ENCODE results near the gene TTLL7. TPM values are rescaled to one million over a fixed set of nuclear protein-coding genes. Genes with fewer than 3 reads are reported as not detected.

The TTLL7 gene
- total RNA-seq, 2 experiments from 2014 or later, result not detected

- no peak for TF ChIP-seq CTCF (IDR thresholded peaks at IDR 0.05)
- Histone ChIP-seq H3K27me3 (ENCODE audit: control insufficient read depth in 1 of 2, insufficient read depth in 2 of 2, low read length in 2 of 2) (no peaks in the 10 kb centered on the region), H3K4me3 (ENCODE audit: low read length) (no peak overlapping the region), H3K9me3 (ENCODE audit: control insufficient read depth in 1 of 2, insufficient read depth in 1 of 2, low read length in 2 of 2) (no peaks in the 10 kb centered on the region), H3K27ac (ENCODE audit: low read depth in 1 of 2, low read length in 2 of 2) (no peak overlapping the region), H3K4me1 (ENCODE audit: insufficient read depth, low read length) (no peaks in the 10 kb centered on the region), H3K36me3 (ENCODE audit: insufficient read depth, low read length) (no peaks in the 10 kb centered on the region)
- intact Hi-C loops (cut with DNase I, micrococcal nuclease), result no loop called here
- ChIA-PET CTCF (no interaction called here), POLR2A (interaction anchor here (0.8 kb wide), 1 partner anchor 41 kb away, joined by 3 read pairs; no protein-coding TSS in a partner anchor)
- no peak for DNase-seq
- Mint-ChIP-seq H3K36me3 (ENCODE audit: low read depth) (no peaks in the 10 kb centered on the region), H3K4me3 (no peak overlapping the region), H3K9me3 (no peaks in the 10 kb centered on the region), H3K27me3 (peaks cover 8% of the 10 kb centered on the region), H3K27ac (no peak overlapping the region), H3K4me1 (ENCODE audit: low read depth) (no peaks in the 10 kb centered on the region)
- no peak for ATAC-seq (ENCODE audit: poor library complexity)
These were observed 22.0 kb downstream of the TTLL7 start for GRCh38 chr1:83976920-83977319.

GRCh38 chr1:83970802-83971201, 28.1 kb downstream of the TTLL7 start:
- no peak for TF ChIP-seq CTCF (IDR thresholded peaks at IDR 0.05)
- CTCF ChIA-PET, result no interaction called here
- no peak for DNase-seq
- Histone ChIP-seq H3K36me3 (ENCODE audit: insufficient read depth, low read length) (no peaks in the 10 kb centered on the region), H3K4me3 (ENCODE audit: low read length) (no peak overlapping the region), H3K9me3 (ENCODE audit: control insufficient read depth in 1 of 2, insufficient read depth in 1 of 2, low read length in 2 of 2) (no peaks in the 10 kb centered on the region), H3K4me1 (ENCODE audit: insufficient read depth, low read length) (no peaks in the 10 kb centered on the region), H3K27ac (ENCODE audit: low read depth in 1 of 2, low read length in 2 of 2) (no peak overlapping the region), H3K27me3 (ENCODE audit: control insufficient read depth in 1 of 2, insufficient read depth in 2 of 2, low read length in 2 of 2) (no peaks in the 10 kb centered on the region)
- H3K9me3 Mint-ChIP-seq, result no peaks in the 10 kb centered on the region
- POLR2A ChIA-PET, result no interaction called here
- no peak overlapping the region for H3K4me3 Mint-ChIP-seq
- H3K27me3 Mint-ChIP-seq, result peaks cover 14% of the 10 kb centered on the region
- intact Hi-C loops (cut with DNase I, micrococcal nuclease), result no loop called here
- no peaks in the 10 kb centered on the region for H3K36me3 Mint-ChIP-seq (ENCODE audit: low read depth)
- H3K27ac Mint-ChIP-seq, result no peak overlapping the region
- no peaks in the 10 kb centered on the region for H3K4me1 Mint-ChIP-seq (ENCODE audit: low read depth)
- ATAC-seq (ENCODE audit: poor library complexity), result no peak

GRCh38 chr1:83970114-83970513, 28.8 kb downstream of the TTLL7 start:
- ATAC-seq (ENCODE audit: poor library complexity), result no peak

More at GRCh38 chr1:83970114-83970513, 28.8 kb downstream of the TTLL7 start:
- H3K27ac ChIP-seq (ENCODE audit: low read depth in 1 of 2, low read length in 2 of 2), result no peak overlapping the region
- intact Hi-C loops (cut with DNase I, micrococcal nuclease), result no loop called here
- H3K4me1 Mint-ChIP-seq (ENCODE audit: low read depth), result no peaks in the 10 kb centered on the region
- POLR2A ChIA-PET, result no interaction called here
- no peak overlapping the region for H3K4me3 ChIP-seq (ENCODE audit: low read length)
- CTCF ChIA-PET, result no interaction called here
- H3K4me3 Mint-ChIP-seq, result no peak overlapping the region
- no peaks in the 10 kb centered on the region for H3K36me3 ChIP-seq (ENCODE audit: insufficient read depth, low read length)
- H3K27me3 ChIP-seq (ENCODE audit: control insufficient read depth in 1 of 2, insufficient read depth in 2 of 2, low read length in 2 of 2), result no peaks in the 10 kb centered on the region
- H3K9me3 ChIP-seq (ENCODE audit: control insufficient read depth in 1 of 2, insufficient read depth in 1 of 2, low read length in 2 of 2), result no peaks in the 10 kb centered on the region
- no peak for DNase-seq
- no peaks in the 10 kb centered on the region for H3K9me3 Mint-ChIP-seq
- no peak for TF ChIP-seq CTCF (IDR thresholded peaks at IDR 0.05)
- H3K36me3 Mint-ChIP-seq (ENCODE audit: low read depth), result no peaks in the 10 kb centered on the region
- peaks cover 14% of the 10 kb centered on the region for H3K27me3 Mint-ChIP-seq
- H3K4me1 ChIP-seq (ENCODE audit: insufficient read depth, low read length), result no peaks in the 10 kb centered on the region
- no peak overlapping the region for H3K27ac Mint-ChIP-seq

All from CD4-positive, alpha-beta T cell (primary cell).